NCI-H146 (cell line): ENCODE measurements around the gene HESX1.

Experiments
- DNase-seq: peaks from one replicate; lab custom pipeline; 2025; lab: John Stamatoyannopoulos, UW

HESX1 gene

GRCh38 chr3:57199895-57200297 lies at the start of gene HESX1:
HESX1 (minus strand) TSS chr3:57199978; CDS start chr3:57199918, 60 bp downstream.
- DNase-seq = no peak

GRCh38 chr3:57244946-57245345 lies 45.2 kb upstream of the HESX1 start:
- DNase-seq = no peak

GRCh38 chr3:57234613-57235575 lies 35.1 kb upstream of the HESX1 start:
- DNase-seq = no peak

- no peak for DNase-seq
Observed at GRCh38 chr3:57233799-57234198, 34.0 kb upstream of the HESX1 start.

GRCh38 chr3:57230006-57230405 lies 30.2 kb upstream of the HESX1 start:
- DNase-seq = no peak

- peak; percentile 40 for DNase-seq
Observed at GRCh38 chr3:57227930-57228751, 28.4 kb upstream of the HESX1 start.

- DNase-seq = peak; percentile 91
Observed at GRCh38 chr3:57227204-57227929, 27.6 kb upstream of the HESX1 start, which contains the start of gene APPL1. APPL1 (plus strand) TSS chr3:57227729; CDS start chr3:57227884, 155 bp downstream.

- no peak for DNase-seq
Observed at GRCh38 chr3:57226176-57226575, 26.4 kb upstream of the HESX1 start.

- DNase-seq = no peak
Observed at GRCh38 chr3:57224856-57225255, 25.1 kb upstream of the HESX1 start.

- DNase-seq = peak; percentile 21
Observed at GRCh38 chr3:57221883-57222282, 22.1 kb upstream of the HESX1 start.

GRCh38 chr3:57206423-57206822 lies 6.6 kb upstream of the HESX1 start:
- DNase-seq = no peak

GRCh38 chr3:57194641-57195040 lies 5.1 kb downstream of the HESX1 start:
- peak; percentile 11 for DNase-seq

- DNase-seq = no peak
Observed at GRCh38 chr3:57192028-57192427, 7.8 kb downstream of the HESX1 start.

GRCh38 chr3:57184526-57184925 lies 15.3 kb downstream of the HESX1 start:
- DNase-seq = no peak

GRCh38 chr3:57179580-57180410 lies 20.0 kb downstream of the HESX1 start:
- DNase-seq = peak; percentile 27

GRCh38 chr3:57176045-57176444 lies 23.7 kb downstream of the HESX1 start:
- no peak for DNase-seq

GRCh38 chr3:57173687-57174086 lies 26.1 kb downstream of the HESX1 start:
- no peak for DNase-seq

GRCh38 chr3:57170946-57171345 lies 28.8 kb downstream of the HESX1 start:
- no peak for DNase-seq

- DNase-seq = peak; percentile 80
Observed at GRCh38 chr3:57169872-57170623, 29.7 kb downstream of the HESX1 start.

- DNase-seq = no peak
Observed at GRCh38 chr3:57169108-57169507, 30.7 kb downstream of the HESX1 start.
